ENCODE measurements around the gene MDK. TPM values are rescaled to one million over a fixed set of nuclear protein-coding genes. Genes with fewer than 3 reads are reported as not detected.
A peak's percentile ranks its signal among the peaks of the same experiment; 100 is the strongest.

MDK gene, protein sequence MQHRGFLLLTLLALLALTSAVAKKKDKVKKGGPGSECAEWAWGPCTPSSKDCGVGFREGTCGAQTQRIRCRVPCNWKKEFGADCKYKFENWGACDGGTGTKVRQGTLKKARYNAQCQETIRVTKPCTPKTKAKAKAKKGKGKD
- total RNA-seq (10 to 100 TPM in 4 of 6 donors, 1 to 10 TPM in 2; 4.3 to 84.4 (median 16.5) TPM), polyA plus RNA-seq (10 to 100 TPM; 23.6 to 66.5 TPM)

DNA sequence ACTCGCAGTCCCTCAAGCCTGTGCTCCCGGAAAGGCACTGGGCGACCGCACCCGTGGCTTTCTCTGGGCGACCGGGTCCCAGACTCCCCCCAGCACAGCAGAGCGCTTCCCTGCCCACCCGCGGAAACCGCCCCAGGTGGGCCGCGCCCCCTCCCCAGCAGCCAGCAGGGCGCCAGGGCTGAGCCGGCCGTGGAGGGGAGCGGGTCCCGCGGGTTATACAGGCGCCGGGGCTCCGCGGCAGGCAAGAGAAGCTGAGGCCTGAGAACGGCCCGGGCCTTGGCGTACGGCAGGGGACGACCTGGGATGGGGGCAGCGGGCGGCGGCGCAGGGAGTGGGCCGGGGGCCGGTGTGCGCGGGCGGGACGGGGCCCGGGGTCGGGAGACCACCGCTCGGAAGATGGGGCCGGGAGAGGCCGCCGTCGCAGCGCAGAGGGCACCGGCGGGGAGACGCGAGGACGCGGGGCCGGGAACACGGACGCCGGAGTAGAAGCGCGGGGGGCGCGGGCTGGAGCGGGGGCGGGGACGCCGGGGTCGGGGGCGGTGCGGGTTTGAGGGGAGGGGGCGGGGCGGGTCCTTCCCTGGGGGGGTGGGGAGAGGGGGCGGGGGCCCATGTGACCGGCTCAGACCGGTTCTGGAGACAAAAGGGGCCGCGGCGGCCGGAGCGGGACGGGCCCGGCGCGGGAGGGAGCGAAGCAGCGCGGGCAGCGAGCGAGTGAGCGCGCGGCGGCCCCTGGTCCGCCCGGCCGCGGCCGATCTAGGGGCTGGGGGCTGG, at the start of gene MDK:
MDK (plus strand) TSS at position 622 of the 771 bp plus-strand sequence. CDS start 389 bp downstream, outside the sequence.
- TF ChIP-seq, protein P1, sequence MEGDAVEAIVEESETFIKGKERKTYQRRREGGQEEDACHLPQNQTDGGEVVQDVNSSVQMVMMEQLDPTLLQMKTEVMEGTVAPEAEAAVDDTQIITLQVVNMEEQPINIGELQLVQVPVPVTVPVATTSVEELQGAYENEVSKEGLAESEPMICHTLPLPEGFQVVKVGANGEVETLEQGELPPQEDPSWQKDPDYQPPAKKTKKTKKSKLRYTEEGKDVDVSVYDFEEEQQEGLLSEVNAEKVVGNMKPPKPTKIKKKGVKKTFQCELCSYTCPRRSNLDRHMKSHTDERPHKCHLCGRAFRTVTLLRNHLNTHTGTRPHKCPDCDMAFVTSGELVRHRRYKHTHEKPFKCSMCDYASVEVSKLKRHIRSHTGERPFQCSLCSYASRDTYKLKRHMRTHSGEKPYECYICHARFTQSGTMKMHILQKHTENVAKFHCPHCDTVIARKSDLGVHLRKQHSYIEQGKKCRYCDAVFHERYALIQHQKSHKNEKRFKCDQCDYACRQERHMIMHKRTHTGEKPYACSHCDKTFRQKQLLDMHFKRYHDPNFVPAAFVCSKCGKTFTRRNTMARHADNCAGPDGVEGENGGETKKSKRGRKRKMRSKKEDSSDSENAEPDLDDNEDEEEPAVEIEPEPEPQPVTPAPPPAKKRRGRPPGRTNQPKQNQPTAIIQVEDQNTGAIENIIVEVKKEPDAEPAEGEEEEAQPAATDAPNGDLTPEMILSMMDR (IDR thresholded peaks at IDR 0.05), result no peak
- DNase-seq, result peak in 4 of 6 donors; percentile 35 to 82 (median 66)
- intact Hi-C loops (cut with DNase I), result no loop called here
- peak within 1 kb of the TSS; percentile 53 to 69 (median 60) for H3K4me3 ChIP-seq
- peak; percentile 13 to 38 (median 24) for ATAC-seq
- H3K36me3 ChIP-seq, result peaks cover 0 to 6% (median 0%) of the 10 kb centered on the region in 3 donors
- H3K27ac ChIP-seq, result peak within 1 kb of the TSS; percentile 7 to 85 (median 52)
- H3K9me3 ChIP-seq, result no peaks in the 10 kb centered on the region
- no peaks in the 10 kb centered on the region for H3K27me3 ChIP-seq
- FAIRE-seq, result no peak
- WGBS, 2 donors, result 1% methylated on average over 49 to 92 of the region's 96 CpGs
- peaks cover 0 to 6% (median 0%) of the 10 kb centered on the region in 3 donors for H3K4me1 ChIP-seq

DNA sequence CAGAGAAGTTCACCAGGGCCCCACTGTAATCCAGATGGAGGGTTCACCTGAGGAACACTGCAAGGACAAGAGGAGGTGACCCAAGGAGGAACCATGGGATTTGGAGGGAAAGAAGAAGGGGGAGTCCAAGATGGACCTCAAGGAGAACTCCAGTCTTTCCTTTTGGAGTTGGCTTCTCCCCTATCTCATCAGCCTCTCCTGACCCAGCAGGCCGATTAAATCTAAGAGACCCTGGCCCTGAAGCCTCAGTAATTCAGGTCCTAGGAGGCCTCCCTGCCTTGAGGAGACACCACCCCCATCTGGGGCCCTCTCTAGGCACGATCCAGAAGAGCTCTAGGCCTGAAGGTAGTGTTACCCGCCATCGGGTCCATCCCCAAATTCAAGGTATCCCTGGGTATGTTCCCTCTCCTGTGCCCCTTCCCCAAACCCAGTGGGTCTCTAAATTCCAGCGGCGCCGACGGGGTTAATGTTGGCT, 49.3 kb upstream of the MDK start:
- no peak overlapping the region for H3K27ac ChIP-seq
- TF ChIP-seq, protein P1 (IDR thresholded peaks at IDR 0.05), result no peak
- H3K27me3 ChIP-seq, result peaks cover 0 to 3% (median 2%) of the 10 kb centered on the region in 4 donors
- peaks cover 0 to 5% (median 4%) of the 10 kb centered on the region in 3 donors for H3K4me1 ChIP-seq
- intact Hi-C loops (cut with DNase I), result no loop called here
- H3K4me3 ChIP-seq, result peak overlapping the region in 1 of 4 donors; percentile 47
- 29 to 35% methylated on average over 8 of the region's 8 CpGs for WGBS, 2 donors
- no peaks in the 10 kb centered on the region for H3K9me3 ChIP-seq
- no peaks in the 10 kb centered on the region for H3K36me3 ChIP-seq
- ATAC-seq, result no peak
- FAIRE-seq, result no peak
- no peak for DNase-seq

DNA sequence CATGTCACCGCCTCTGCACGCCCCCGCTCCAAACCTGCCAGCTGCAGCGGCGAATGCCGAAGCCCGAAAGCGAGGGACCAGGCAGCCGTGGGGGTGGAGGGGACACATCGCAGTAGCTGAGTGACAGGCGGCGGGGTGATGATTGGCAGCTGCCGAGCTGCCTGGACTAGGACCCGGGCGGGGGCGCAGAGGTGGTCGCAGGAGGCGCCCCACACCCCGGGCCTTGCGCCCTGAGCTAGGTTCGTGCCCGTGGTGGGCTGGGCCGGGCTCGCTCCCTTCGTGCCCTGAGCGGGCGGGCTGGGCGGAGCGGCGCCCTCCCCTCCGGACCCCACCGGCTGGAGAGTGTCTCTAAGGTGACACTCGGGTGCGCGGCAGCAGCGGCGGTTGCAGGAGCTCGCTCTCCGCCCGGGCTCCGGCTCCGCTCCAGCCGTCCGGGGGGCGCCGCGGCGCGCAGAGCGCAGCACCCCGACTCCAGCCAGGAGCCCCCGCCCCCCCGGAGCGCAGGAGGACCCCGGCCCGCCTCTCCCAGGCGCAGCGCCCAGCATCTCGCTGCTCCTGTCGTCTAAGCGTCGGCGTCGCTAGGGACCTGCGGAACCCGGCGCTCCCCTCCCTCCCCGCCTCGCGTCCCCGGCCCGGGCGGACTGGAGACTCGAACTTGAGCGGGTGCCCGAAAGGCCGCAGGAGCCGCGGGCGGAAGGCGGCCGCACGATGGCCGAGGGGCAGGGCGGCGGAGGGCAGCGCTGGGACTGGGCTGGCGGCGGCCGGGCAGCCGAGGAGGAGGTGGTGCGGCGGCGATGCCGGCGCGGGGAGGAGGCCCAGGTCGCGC, 48.7 kb upstream of the MDK start:
- intact Hi-C loops (cut with DNase I), result no loop called here
- Histone ChIP-seq H3K9me3 (no peaks in the 10 kb centered on the region), H3K27me3 (peaks cover 0 to 3% (median 2%) of the 10 kb centered on the region in 4 donors), H3K27ac (no peak overlapping the region), H3K4me3 (peak overlapping the region in 3 of 4 donors; percentile 10 to 47 (median 15)), H3K36me3 (no peaks in the 10 kb centered on the region), H3K4me1 (peaks cover 0 to 5% (median 4%) of the 10 kb centered on the region in 3 donors)
- WGBS, 2 donors, result 4% methylated on average over 71 to 99 of the region's 99 CpGs
- TF ChIP-seq, protein P1 (IDR thresholded peaks at IDR 0.05), result no peak
- FAIRE-seq (no peak), ATAC-seq (peak; percentile 36 to 71 (median 52)), DNase-seq (no peak)

DNA sequence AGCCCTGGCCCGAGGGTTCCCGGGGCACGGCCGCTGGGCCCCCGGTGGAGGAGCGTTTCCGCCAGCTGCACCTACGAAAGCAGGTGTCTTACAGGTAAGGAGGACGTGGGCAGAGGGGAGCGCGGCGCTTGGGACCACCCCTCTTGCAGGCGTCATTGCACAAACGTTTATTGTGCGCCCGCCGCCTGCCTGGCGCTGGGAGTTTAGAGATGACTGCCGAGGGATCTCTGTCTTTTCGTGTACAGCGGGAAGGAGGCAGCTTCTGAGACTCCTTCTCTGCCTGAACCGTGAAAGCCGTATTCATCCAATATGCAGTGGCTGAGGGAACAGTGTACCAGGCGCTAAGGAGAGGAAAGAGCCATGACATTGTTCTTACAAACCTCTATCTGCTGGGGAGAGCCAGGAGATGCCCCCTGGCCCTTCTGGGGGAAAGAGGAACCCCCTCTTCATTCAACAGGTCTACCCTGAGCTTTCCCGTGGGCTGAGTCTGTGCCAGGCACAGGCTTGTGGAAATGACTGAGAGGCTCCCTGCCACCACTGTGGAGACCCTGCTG, 48.0 kb upstream of the MDK start:
- DNase-seq (no peak), ATAC-seq (no peak), FAIRE-seq (no peak)
- Histone ChIP-seq H3K27me3 (peaks cover 0 to 3% (median 2%) of the 10 kb centered on the region in 4 donors), H3K4me3 (peak overlapping the region in 3 of 4 donors; percentile 10 to 47 (median 15)), H3K36me3 (no peaks in the 10 kb centered on the region), H3K27ac (no peak overlapping the region), H3K4me1 (peaks cover 0 to 5% (median 4%) of the 10 kb centered on the region in 3 donors), H3K9me3 (no peaks in the 10 kb centered on the region)
- intact Hi-C loops (cut with DNase I), result no loop called here
- TF ChIP-seq, protein P1 (IDR thresholded peaks at IDR 0.05), result no peak
- 46% methylated on average over 25 of the region's 25 CpGs for WGBS, 2 donors

Data from pancreas (tissue), 10 donors.